Esophagus muscularis mucosa (tissue), 4 donors: ENCODE measurements around the gene ATAD3B. TPM values are rescaled to one million over a fixed set of nuclear protein-coding genes. Genes with fewer than 3 reads are reported as not detected.
A peak's percentile ranks its signal among the peaks of the same experiment; 100 is the strongest.
"Not testable (repeated sequence)": the region's sequence is repeated elsewhere in the genome, so short reads cannot be mapped to it uniquely, and the experiment has no call there.

ENCODE experiments used
- DNase-seq: peaks from one replicate; pipeline ENCODE4 v3.0.0-alpha.2; 2017; ENCODE audit errors: extremely low spot score
- H3K27ac ChIP-seq, 4 donors: fragments of 200-600 bp; sonication (generic); replicated peaks in 1 of 4; 1 replicate in 3 of 4; 2 replicates in 1 of 4; pipeline ENCODE4 v1.5.1; 2016 to 2019; ENCODE audit warnings: mild to moderate bottlenecking in 1 of 4
- H3K27me3 ChIP-seq, 4 donors: fragments of 200-600 bp; sonication (generic); one replicate each; pipeline versions ENCODE4 v1.5.1 to v1.6.0; 2016 to 2019
- H3K36me3 ChIP-seq, 4 donors: fragments of 200-600 bp; sonication (generic); one replicate each; pipeline ENCODE4 v1.5.1; 2016 to 2019
- H3K4me1 ChIP-seq, 4 donors: fragments of 200-600 bp; sonication (generic); one replicate each; pipeline ENCODE4 v1.5.1; 2016 to 2019
- H3K4me3 ChIP-seq, 4 donors: fragments of 200-600 bp; sonication (generic); 1 replicate in 2 of 4; 2 replicates in 2 of 4; pipeline ENCODE4 v1.5.1; 2016 to 2019; ENCODE audit warnings: mild to moderate bottlenecking in 4 of 4, moderate library complexity in 1 of 4
- H3K9me3 ChIP-seq, 4 donors: fragments of 200-600 bp; sonication (generic); 1 replicate in 3 of 4; 2 replicates in 1 of 4; pipeline ENCODE4 v1.5.1; 2016 to 2019
- CTCF ChIP-seq, 3 experiments: fragments of 200-600 bp in 2 of 3; fragments of 450-650 bp in 1 of 3; sonication (generic) in 2 of 3; IDR thresholded peaks; one replicate each; pipeline ENCODE4 v1.5.1; 2017 to 2019; ENCODE audit warnings: antibody characterized with exemption in 3 of 3, mild to moderate bottlenecking in 2 of 3, moderate library complexity in 1 of 3
- EP300 ChIP-seq: sonication (generic); formaldehyde crosslinking; IDR thresholded peaks from one replicate; pipeline ENCODE4 v1.6.1; 2017; ENCODE audit warnings: antibody characterized with exemption
- POLR2A ChIP-seq: fragments of 450-650 bp; IDR thresholded peaks from one replicate; pipeline ENCODE4 v1.6.1; 2017; ENCODE audit warnings: antibody characterized with exemption, moderate library complexity, mild to moderate bottlenecking, low read depth
- POLR2AphosphoS5 ChIP-seq, 2 donors: sonication (generic); formaldehyde crosslinking; IDR thresholded peaks; one replicate each; pipeline ENCODE4 v1.6.1; 2017; ENCODE audit warnings: antibody characterized with exemption in 2 of 2
- WGBS: methylation state at CpG from one replicate; pipeline ENCODE4 v1.1.5; 2018; 5-methylcytosine and 5-hydroxymethylcytosine counted together
- intact Hi-C: fragments of 100-400 bp; cut with DNase I; formaldehyde crosslinking; loops from one replicate; pipeline ENCODE4 v1.15.1; 2023
- total RNA-seq, 4 donors: library from RNA; depleted of rRNA; stranded (reverse); fragments of >200 nt; gene quantifications; one replicate each; pipeline versions ENCODE4 v1.1.0 to v1.2.1, GENCODE V29; 2016

Gene ATAD3B
- total RNA-seq, 4 donors from 2014 or later: 9.7 to 14.9 (median 10.0) TPM

- Histone ChIP-seq H3K4me3 (peak overlapping the region; percentile 62 to 70 (median 62)), H3K4me1 (peaks cover 42 to 74% (median 61%) of the 10 kb centered on the region in 4 donors), H3K27ac (peak overlapping the region; percentile 78 to 98 (median 97)), H3K27me3 (no peaks in the 10 kb centered on the region), H3K9me3 (no peaks in the 10 kb centered on the region), H3K36me3 (no peaks in the 10 kb centered on the region)
- intact Hi-C loops: no loop called here
- TF ChIP-seq CTCF (IDR thresholded peaks at IDR 0.05) (no peak), EP300 (no peak), POLR2AphosphoS5 (IDR thresholded peaks at IDR 0.05) (peak in 1 of 2 donors; percentile 11), POLR2A (no peak)
- 36% methylated on average over 17 of the region's 66 CpGs for WGBS
- no peak for DNase-seq
These were observed 44.3 kb upstream of the ATAD3B start for GRCh38 chr1:1427106-1427819.

GRCh38 chr1:1427820-1428148 lies 43.8 kb upstream of the ATAD3B start:
- H3K9me3 ChIP-seq: no peaks in the 10 kb centered on the region
- H3K27me3 ChIP-seq: no peaks in the 10 kb centered on the region
- H3K4me1 ChIP-seq: peaks cover 47 to 74% (median 62%) of the 10 kb centered on the region in 4 donors
- no CpG with 5 or more reads among the region's 22 CpGs for WGBS
- H3K27ac ChIP-seq: peak overlapping the region; percentile 96 to 98 (median 97)
- TF ChIP-seq POLR2A: no peak
- no peak for TF ChIP-seq EP300
- TF ChIP-seq POLR2AphosphoS5 (IDR thresholded peaks at IDR 0.05): no peak
- no peak for TF ChIP-seq CTCF (IDR thresholded peaks at IDR 0.05)
- H3K36me3 ChIP-seq: no peaks in the 10 kb centered on the region
- intact Hi-C loops: no loop called here
- peak overlapping the region; percentile 62 to 70 (median 62) for H3K4me3 ChIP-seq
- DNase-seq: no peak

- WGBS: 75% methylated on average over 16 of the region's 19 CpGs
- H3K27ac ChIP-seq: peak overlapping the region; percentile 96 to 98 (median 97)
- TF ChIP-seq POLR2AphosphoS5 (IDR thresholded peaks at IDR 0.05) (no peak), POLR2A (no peak), EP300 (no peak), CTCF (IDR thresholded peaks at IDR 0.05) (no peak)
- no peaks in the 10 kb centered on the region for H3K36me3 ChIP-seq
- no peaks in the 10 kb centered on the region for H3K27me3 ChIP-seq
- intact Hi-C loops: no loop called here
- no peak overlapping the region for H3K4me3 ChIP-seq
- peaks cover 51 to 76% (median 65%) of the 10 kb centered on the region in 4 donors for H3K4me1 ChIP-seq
- H3K9me3 ChIP-seq: no peaks in the 10 kb centered on the region
- DNase-seq: no peak
These were observed 43.4 kb upstream of the ATAD3B start for GRCh38 chr1:1428174-1428573.

GRCh38 chr1:1428967-1429366 lies 42.6 kb upstream of the ATAD3B start:
- H3K36me3 ChIP-seq, DNase-seq, H3K4me3 ChIP-seq, H3K27me3 ChIP-seq, intact Hi-C loops, H3K9me3 ChIP-seq: not testable (repeated sequence)
- 92% methylated on average over 6 of the region's 6 CpGs for WGBS
- Histone ChIP-seq H3K4me1 (peaks cover 59 to 84% (median 73%) of the 10 kb centered on the region in 4 donors), H3K27ac (peak overlapping the region; percentile 96 to 98 (median 97))

- no peaks in the 10 kb centered on the region for H3K27me3 ChIP-seq
- TF ChIP-seq POLR2AphosphoS5 (IDR thresholded peaks at IDR 0.05) (no peak), POLR2A (no peak), EP300 (no peak), CTCF (IDR thresholded peaks at IDR 0.05) (no peak)
- intact Hi-C loops: no loop called here
- H3K36me3 ChIP-seq: no peaks in the 10 kb centered on the region
- peak overlapping the region; percentile 96 to 98 (median 97) for H3K27ac ChIP-seq
- no peaks in the 10 kb centered on the region for H3K9me3 ChIP-seq
- no peak for DNase-seq
- peaks cover 66 to 91% (median 80%) of the 10 kb centered on the region in 4 donors for H3K4me1 ChIP-seq
- H3K4me3 ChIP-seq: no peak overlapping the region
- 41% methylated on average over 6 of the region's 6 CpGs for WGBS
These were observed 41.9 kb upstream of the ATAD3B start for GRCh38 chr1:1429671-1430073.
